HCT116 (cell line): ENCODE data around the gene ZNF860. TPM values are rescaled to one million over a fixed set of nuclear protein-coding genes. Genes with fewer than 3 reads are reported as not detected.

Experiments
- ATAC-seq: fragments of 200-7000 bp; cut with Tn5 transposase; 2 replicates; pipeline ENCODE4 v1.9.1; 2020; ENCODE audit warnings: mild to moderate bottlenecking, moderate library complexity
- BruUV-seq: library from RNA; stranded (reverse); fragments of 400-500 nt; replicated peaks from 2 replicates; lab custom pipeline; 2021; lab: Mats Ljungman, UMichigan
- CTCF ChIA-PET: fragments of 300-600 bp; sonication (Branson Sonifier 250); formaldehyde crosslinking; loops from one replicate; lab custom pipeline; 2021; ENCODE audit warnings: antibody characterized with exemption; lab: Charles Lee
- POLR2A ChIA-PET: fragments of 300-600, 350-600 bp; sonication (Branson Sonifier 250); formaldehyde crosslinking; loops from one replicate; lab custom pipeline; 2021; ENCODE audit warnings: antibody characterized with exemption; lab: Charles Lee
- RAD21 ChIA-PET, 2 experiments: fragments of 300-600 bp; sonication (Branson Sonifier 250); formaldehyde crosslinking; loops; one replicate each; lab custom pipeline; 2023; ENCODE audit warnings: low total read pairs in 2 of 2; ENCODE audit not compliant: uncharacterized antibody in 2 of 2, unreplicated experiment in 2 of 2, low non-redundant PET in 1 of 2; lab: Charles Lee
- DNase-seq: peaks from one replicate; pipeline ENCODE4 v3.0.0-alpha.2; 2010; ENCODE audit warnings: low read depth, low spot score
- H2AFZ ChIP-seq: fragments of 200-600 bp; shearing (Covaris generic), sonication (generic); 2 replicates; pipeline ENCODE4 v1.6.1; 2017; ENCODE audit warnings: low read depth, mixed run types, mixed read lengths, antibody characterized with exemption, low read length; ENCODE audit not compliant: poor library complexity, severe bottlenecking
- H3K27ac ChIP-seq: 2 replicates; pipeline ENCODE4 v1.5.1; 2012; ENCODE audit warnings: low read depth, low read length
- H3K27me3 ChIP-seq: fragments of 200-600 bp; sonication (generic); 2 replicates; pipeline ENCODE4 v1.6.1; 2016; ENCODE audit warnings: mixed run types, low read length, mixed read lengths; ENCODE audit not compliant: insufficient read depth
- H3K36me3 ChIP-seq, 2 experiments: fragments of 200-500 bp in 1 of 2; fragments of 200-600 bp in 1 of 2; sonication (Bioruptor generic) in 1 of 2; sonication (generic) in 1 of 2; 2 replicates each; pipeline versions ENCODE4 v1.5.1 to v1.6.1; 2014 to 2016; ENCODE audit warnings: low read length in 2 of 2, inconsistent platforms in 1 of 2, mixed read lengths in 1 of 2, mixed run types in 1 of 2; ENCODE audit not compliant: insufficient read depth in 2 of 2, control insufficient read depth in 1 of 2
- H3K4me1 ChIP-seq, 2 experiments: fragments of 200-600 bp in 1 of 2; sonication (generic) in 1 of 2; 2 replicates each; pipeline versions ENCODE4 v1.5.1 to v1.6.1; 2012 to 2017; ENCODE audit warnings: low read length in 2 of 2, inconsistent platforms in 1 of 2, mild to moderate bottlenecking in 1 of 2, mixed read lengths in 1 of 2, mixed run types in 1 of 2, moderate library complexity in 1 of 2; ENCODE audit not compliant: insufficient read depth in 2 of 2, control insufficient read depth in 1 of 2
- H3K4me2 ChIP-seq: fragments of 200-600 bp; sonication (generic); 2 replicates; pipeline ENCODE4 v1.6.1; 2017; ENCODE audit warnings: mixed run types, low read length, mixed read lengths
- H3K4me3 ChIP-seq, 2 experiments: fragments of 200-600 bp in 1 of 2; sonication (generic) in 1 of 2; replicated peaks in 1 of 2; 2 replicates each; pipeline ENCODE4 v1.5.1; 2011 to 2016; ENCODE audit warnings: low read length in 2 of 2, control low read depth in 1 of 2, low read depth in 1 of 2, mild to moderate bottlenecking in 1 of 2, mixed read lengths in 1 of 2, mixed run types in 1 of 2
- H3K79me2 ChIP-seq: fragments of 200-600 bp; sonication (generic); 2 replicates; pipeline ENCODE4 v1.6.1; 2017; ENCODE audit warnings: mild to moderate bottlenecking, mixed run types, low read length, moderate library complexity, mixed read lengths; ENCODE audit not compliant: insufficient read depth
- H3K9ac ChIP-seq: fragments of 200-600 bp; sonication (generic); 2 replicates; pipeline ENCODE4 v1.6.1; 2016; ENCODE audit warnings: low read length, mixed read lengths
- H3K9me2 ChIP-seq: fragments of 200-600 bp; sonication (generic), shearing (Covaris generic); 2 replicates; pipeline ENCODE4 v1.6.1; 2017; ENCODE audit warnings: mixed run types, mild to moderate bottlenecking, moderate library complexity; ENCODE audit not compliant: insufficient read depth
- H3K9me3 ChIP-seq, 2 experiments: fragments of 200-500 bp in 1 of 2; fragments of 200-600 bp in 1 of 2; sonication (Bioruptor generic) in 1 of 2; sonication (generic) in 1 of 2; 2 replicates each; pipeline ENCODE4 v1.6.1; 2014 to 2017; ENCODE audit warnings: low read length in 2 of 2, mixed read lengths in 2 of 2, inconsistent platforms in 1 of 2, low read depth in 1 of 2, mild to moderate bottlenecking in 1 of 2, mixed run types in 1 of 2, moderate library complexity in 1 of 2; ENCODE audit not compliant: control insufficient read depth in 1 of 2, insufficient read depth in 1 of 2
- H4K20me1 ChIP-seq: fragments of 200-600 bp; sonication (generic), shearing (Covaris generic); 2 replicates; pipeline ENCODE4 v1.6.1; 2017; ENCODE audit warnings: mixed run types, mild to moderate bottlenecking, moderate library complexity; ENCODE audit not compliant: insufficient read depth
- FOSL1 ChIP-seq: IDR thresholded peaks from 2 replicates; pipeline ENCODE4 v1.6.1; 2012; ENCODE audit warnings: low read depth
- JUND ChIP-seq: IDR thresholded peaks from 2 replicates; pipeline ENCODE4 v1.6.1; 2012
- POLR2A ChIP-seq: IDR thresholded peaks from 2 replicates; pipeline ENCODE4 v1.7.0; 2011; ENCODE audit warnings: borderline replicate concordance; ENCODE audit not compliant: insufficient read depth, insufficient read length; ENCODE audit errors: extremely low read depth
- REST ChIP-seq: IDR thresholded peaks from 2 replicates; pipeline ENCODE4 v1.6.1; 2012; ENCODE audit warnings: low read depth
- SIN3A ChIP-seq: IDR thresholded peaks from 2 replicates; pipeline ENCODE4 v1.6.1; 2012; ENCODE audit warnings: low read depth
- YY1 ChIP-seq: IDR thresholded peaks from 2 replicates; pipeline ENCODE4 v1.6.1; 2011; ENCODE audit warnings: low read length, low read depth, moderate library complexity, mild to moderate bottlenecking; ENCODE audit not compliant: insufficient replicate concordance; ENCODE audit errors: extremely low read depth
- intact Hi-C: fragments of 100-400 bp; cut with micrococcal nuclease; formaldehyde crosslinking; loops from 2 replicates; pipeline ENCODE4 v1.10.0; 2022
- total RNA-seq: library from RNA; stranded (reverse); gene quantifications from one replicate; pipeline ENCODE4 v1.2.1, GENCODE V29; 2021; ENCODE audit not compliant: unreplicated experiment
- TF ChIP-seq, protein P1 (sequence below): IDR thresholded peaks from 2 replicates; pipeline ENCODE4 v1.6.1; 2012
- TF ChIP-seq, protein P2 (sequence below), 3 experiments: fragments of 200-600 bp in 1 of 3; sonication (generic) in 1 of 3; IDR thresholded peaks in 2 of 3; conservative IDR thresholded peaks in 1 of 3; 2 replicates each; pipeline ENCODE4 v1.5.1; 2012 to 2017; ENCODE audit warnings: low read depth in 2 of 3, low read length in 2 of 3, antibody characterized with exemption in 1 of 3, borderline replicate concordance in 1 of 3, control low read depth in 1 of 3, mild to moderate bottlenecking in 1 of 3, mixed read lengths in 1 of 3, mixed run types in 1 of 3, moderate library complexity in 1 of 3; ENCODE audit not compliant: insufficient read depth in 1 of 3

The ZNF860 gene
- total RNA-seq, 1 experiment from 2014 or later = 2.9 TPM

- Histone ChIP-seq H4K20me1 (no peaks in the 10 kb centered on the region), H3K36me3 (no peaks in the 10 kb centered on the region), H2AFZ (no peak overlapping the region), H3K79me2 (peaks cover 7% of the 10 kb centered on the region), H3K4me3 (no peak overlapping the region), H3K27me3 (no peaks in the 10 kb centered on the region), H3K4me2 (no peak overlapping the region), H3K9me2 (no peaks in the 10 kb centered on the region), H3K9me3 (peaks cover 0 to 13% of the 10 kb centered on the region in 2 experiments; a peak in 1 of 4 replicates), H3K27ac (no peak overlapping the region), H3K9ac (no peak overlapping the region), H3K4me1 (no peaks in the 10 kb centered on the region)
- RAD21 ChIA-PET = no interaction called here
- CTCF ChIA-PET = no interaction called here
- POLR2A ChIA-PET = no interaction called here
- intact Hi-C loops = no loop called here
- DNase-seq (no peak), ATAC-seq (no peak)
- BruUV-seq = no TSS peak
- TF ChIP-seq FOSL1 = no peak
- TF ChIP-seq, protein P1, sequence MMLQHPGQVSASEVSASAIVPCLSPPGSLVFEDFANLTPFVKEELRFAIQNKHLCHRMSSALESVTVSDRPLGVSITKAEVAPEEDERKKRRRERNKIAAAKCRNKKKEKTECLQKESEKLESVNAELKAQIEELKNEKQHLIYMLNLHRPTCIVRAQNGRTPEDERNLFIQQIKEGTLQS = no peak
- TF ChIP-seq REST = no peak
- TF ChIP-seq, protein P2, sequence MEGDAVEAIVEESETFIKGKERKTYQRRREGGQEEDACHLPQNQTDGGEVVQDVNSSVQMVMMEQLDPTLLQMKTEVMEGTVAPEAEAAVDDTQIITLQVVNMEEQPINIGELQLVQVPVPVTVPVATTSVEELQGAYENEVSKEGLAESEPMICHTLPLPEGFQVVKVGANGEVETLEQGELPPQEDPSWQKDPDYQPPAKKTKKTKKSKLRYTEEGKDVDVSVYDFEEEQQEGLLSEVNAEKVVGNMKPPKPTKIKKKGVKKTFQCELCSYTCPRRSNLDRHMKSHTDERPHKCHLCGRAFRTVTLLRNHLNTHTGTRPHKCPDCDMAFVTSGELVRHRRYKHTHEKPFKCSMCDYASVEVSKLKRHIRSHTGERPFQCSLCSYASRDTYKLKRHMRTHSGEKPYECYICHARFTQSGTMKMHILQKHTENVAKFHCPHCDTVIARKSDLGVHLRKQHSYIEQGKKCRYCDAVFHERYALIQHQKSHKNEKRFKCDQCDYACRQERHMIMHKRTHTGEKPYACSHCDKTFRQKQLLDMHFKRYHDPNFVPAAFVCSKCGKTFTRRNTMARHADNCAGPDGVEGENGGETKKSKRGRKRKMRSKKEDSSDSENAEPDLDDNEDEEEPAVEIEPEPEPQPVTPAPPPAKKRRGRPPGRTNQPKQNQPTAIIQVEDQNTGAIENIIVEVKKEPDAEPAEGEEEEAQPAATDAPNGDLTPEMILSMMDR (IDR thresholded peaks at IDR 0.05 in 2 of 3, conservative IDR thresholded peaks at IDR 0.05 in 1 of 3; ENCODE audit: borderline replicate concordance in 1 of 3, insufficient read depth in 1 of 3, low read depth in 2 of 3, low read length in 2 of 3) = no peak
- no peak for TF ChIP-seq POLR2A
- TF ChIP-seq YY1 = no peak
- no peak for TF ChIP-seq JUND
- TF ChIP-seq SIN3A = no peak
These were observed 27.9 kb upstream of the ZNF860 start for GRCh38 chr3:31953636-31954035.
